K562 (cell line): ENCODE measurements around the gene PTPN18. TPM values are rescaled to one million over a fixed set of nuclear protein-coding genes. Genes with fewer than 3 reads are reported as not detected.

Experiments used
- BCL6 ChIP-seq: fragments of 250-450 bp; sonication (Bioruptor Pico); IDR thresholded peaks from 2 replicates; pipeline ENCODE4 v1.4.0; 2020
- ETV6 ChIP-seq, 3 experiments: fragments of 150-350 bp in 1 of 3; sonication (generic) in 1 of 3; formaldehyde crosslinking in 1 of 3; IDR thresholded peaks; 2 replicates each; pipeline versions ENCODE4 v1.6.1 to v1.8.0; 2014 to 2022; ENCODE audit warnings: borderline replicate concordance in 2 of 3, low read depth in 2 of 3, antibody characterized with exemption in 1 of 3, low read length in 1 of 3, mild to moderate bottlenecking in 1 of 3, missing genetic modification reagents in 1 of 3
- FOXK2 ChIP-seq, 2 experiments: fragments of 450-650 bp; IDR thresholded peaks in 1 of 2; conservative IDR thresholded peaks in 1 of 2; 2 replicates each; pipeline ENCODE4 v1.6.1; 2016; ENCODE audit warnings: low read depth in 2 of 2, mild to moderate bottlenecking in 1 of 2
- HNRNPLL ChIP-seq: fragments of 200-400 bp; formaldehyde crosslinking; IDR thresholded peaks from 2 replicates; pipeline ENCODE4 v1.6.1; 2017; ENCODE audit warnings: low read length, low read depth, mild to moderate bottlenecking; ENCODE audit not compliant: poor library complexity, severe bottlenecking
- MIER1 ChIP-seq: fragments of 450-650 bp; IDR thresholded peaks from 2 replicates; pipeline ENCODE4 v1.6.1; 2016; ENCODE audit warnings: antibody characterized with exemption, mild to moderate bottlenecking, low read depth
- NUFIP1 ChIP-seq: fragments of 450-650 bp; IDR thresholded peaks from 2 replicates; pipeline ENCODE4 v1.6.1; 2018; ENCODE audit not compliant: partially characterized antibody
- SNRNP70 ChIP-seq: fragments of 200-400 bp; formaldehyde crosslinking; optimal IDR thresholded peaks from 2 replicates; pipeline ENCODE3; 2017; ENCODE audit warnings: low read depth, low read length
- SRF ChIP-seq, 2 experiments: fragments of 250-450, 450-650 bp in 1 of 2; sonication (Bioruptor Pico) in 1 of 2; sonication (generic) in 1 of 2; formaldehyde crosslinking; IDR thresholded peaks; 2 replicates each; pipeline versions ENCODE4 v1.5.0 to v1.5.1; 2020 to 2022; ENCODE audit warnings: mild to moderate bottlenecking in 1 of 2, missing genetic modification reagents in 1 of 2
- ZKSCAN1 ChIP-seq: fragments of 150-350 bp; IDR thresholded peaks from 2 replicates; pipeline ENCODE4 v1.6.1; 2016; ENCODE audit warnings: low read depth, low read length
- ZNF165 ChIP-seq: fragments of 250-450 bp; sonication (Bioruptor Pico); IDR thresholded peaks from 2 replicates; pipeline ENCODE4 v1.4.0; 2020; ENCODE audit warnings: borderline replicate concordance
- ZNF766 ChIP-seq: fragments of 200-800 bp; sonication (Bioruptor generic); conservative IDR thresholded peaks from 2 replicates; pipeline ENCODE4 v1.6.1; 2016; ENCODE audit warnings: missing genetic modification characterization, missing compliant biosample characterization
- polyA plus RNA-seq, 8 experiments: library from polyadenylated mRNA; depleted of rRNA in 4 of 8; stranded (reverse) in 5 of 8; unstranded in 3 of 8; fragments of >200 nt; fragmentation: Nextera tagmentation in 2 of 8; fragmentation: Illumina TruSeq in 1 of 8; extraction: Ambion mirVana in 2 of 8; extraction: Trizol in 1 of 8; gene quantifications; 2 replicates each; pipeline versions ENCODE4 v1.2.1 to v1.2.3, GENCODE V29; 2011 to 2014; ENCODE audit warnings: inconsistent platforms in 1 of 8, missing spikeins in 1 of 8
- total RNA-seq, 7 experiments: library from RNA; depleted of rRNA in 6 of 7; stranded (reverse); fragments of >200 nt in 6 of 7; fragmentation: Illumina TruSeq in 2 of 7; extraction: Trizol in 2 of 7; gene quantifications; 2 replicates each; pipeline versions ENCODE4 v1.2.1 to v1.2.3, GENCODE V29; 2011 to 2021; ENCODE audit warnings: low replicate concordance in 1 of 7
- TF ChIP-seq, protein P1 (sequence below): fragments of 450-650 bp; IDR thresholded peaks from 2 replicates; pipeline ENCODE4 v1.7.0; 2016; ENCODE audit warnings: borderline replicate concordance
- TF ChIP-seq, protein P2 (sequence below), 2 experiments: fragments of 200-800 bp in 1 of 2; sonication (Bioruptor generic) in 1 of 2; sonication (generic) in 1 of 2; formaldehyde crosslinking in 1 of 2; IDR thresholded peaks in 1 of 2; conservative IDR thresholded peaks in 1 of 2; 2 replicates each; pipeline versions ENCODE4 v1.5.0 to v1.6.1; 2016 to 2020; ENCODE audit warnings: missing compliant biosample characterization in 1 of 2, missing genetic modification characterization in 1 of 2, missing genetic modification reagents in 1 of 2
- TF ChIP-seq, protein P3 (sequence below): fragments of 250-450 bp; sonication (Bioruptor Pico); IDR thresholded peaks from 2 replicates; pipeline ENCODE4 v1.5.0; 2022; ENCODE audit warnings: mild to moderate bottlenecking
- TF ChIP-seq, protein P4 (sequence below): fragments of 250-450 bp; sonication (Bioruptor Pico); IDR thresholded peaks from 2 replicates; pipeline ENCODE4 v1.8.0; 2022; ENCODE audit warnings: moderate library complexity, mild to moderate bottlenecking, inconsistent platforms
- TF ChIP-seq, protein P5 (sequence below), 3 experiments: fragments of 200-800 bp in 1 of 3; sonication (Bioruptor generic) in 1 of 3; sonication (generic) in 1 of 3; formaldehyde crosslinking in 1 of 3; IDR thresholded peaks; 2 replicates each; pipeline versions ENCODE4 v1.6.1 to v1.8.0; 2016 to 2022; ENCODE audit warnings: mild to moderate bottlenecking in 2 of 3, missing compliant biosample characterization in 2 of 3, missing genetic modification characterization in 2 of 3, missing genetic modification reagents in 1 of 3

Gene PTPN18
- total and polyA plus RNA-seq, 9 of the 15 experiments (the other 6 are each of a cell fraction or from before 2014, with no cell fraction given), result 11.6 to 90.7 (median 49.6) TPM

DNA sequence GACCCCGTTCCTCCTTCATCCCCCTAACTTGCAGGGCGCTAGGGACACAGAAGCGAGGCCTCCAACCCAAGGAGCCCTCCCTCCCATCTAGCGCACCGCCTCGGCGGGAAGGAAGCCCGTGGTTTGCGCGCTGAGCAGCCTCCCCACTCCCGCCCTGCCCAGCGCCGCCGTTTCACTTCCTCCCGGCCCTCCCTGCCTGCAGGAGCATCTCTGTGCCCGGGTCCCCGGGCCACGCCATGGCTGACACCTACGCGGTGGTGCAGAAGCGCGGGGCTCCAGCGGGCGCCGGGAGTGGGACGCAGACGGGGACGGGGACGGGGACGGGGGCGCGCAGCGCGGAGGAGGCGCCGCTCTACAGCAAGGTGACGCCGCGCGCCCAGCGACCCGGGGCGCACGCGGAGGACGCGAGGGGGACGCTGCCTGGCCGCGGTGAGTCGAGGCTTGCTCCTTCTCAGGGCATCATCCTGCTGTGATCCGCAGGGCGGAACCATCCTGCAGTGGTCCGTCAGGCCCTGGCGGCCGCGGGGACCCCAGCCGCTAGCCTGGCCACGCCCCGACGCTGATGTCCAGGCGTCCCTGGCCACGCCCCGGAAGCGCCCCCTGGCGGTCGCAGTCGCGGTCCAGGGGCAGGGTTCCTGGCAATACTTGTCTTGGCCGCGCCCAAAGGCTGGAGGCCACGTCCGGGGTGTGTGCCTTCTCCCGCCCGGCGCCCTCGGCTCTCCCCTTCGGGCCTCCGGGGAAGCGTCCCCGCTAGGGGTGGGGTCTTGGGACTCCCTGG, 16.4 kb downstream of the PTPN18 start (continued):
- TF ChIP-seq, protein P1, sequence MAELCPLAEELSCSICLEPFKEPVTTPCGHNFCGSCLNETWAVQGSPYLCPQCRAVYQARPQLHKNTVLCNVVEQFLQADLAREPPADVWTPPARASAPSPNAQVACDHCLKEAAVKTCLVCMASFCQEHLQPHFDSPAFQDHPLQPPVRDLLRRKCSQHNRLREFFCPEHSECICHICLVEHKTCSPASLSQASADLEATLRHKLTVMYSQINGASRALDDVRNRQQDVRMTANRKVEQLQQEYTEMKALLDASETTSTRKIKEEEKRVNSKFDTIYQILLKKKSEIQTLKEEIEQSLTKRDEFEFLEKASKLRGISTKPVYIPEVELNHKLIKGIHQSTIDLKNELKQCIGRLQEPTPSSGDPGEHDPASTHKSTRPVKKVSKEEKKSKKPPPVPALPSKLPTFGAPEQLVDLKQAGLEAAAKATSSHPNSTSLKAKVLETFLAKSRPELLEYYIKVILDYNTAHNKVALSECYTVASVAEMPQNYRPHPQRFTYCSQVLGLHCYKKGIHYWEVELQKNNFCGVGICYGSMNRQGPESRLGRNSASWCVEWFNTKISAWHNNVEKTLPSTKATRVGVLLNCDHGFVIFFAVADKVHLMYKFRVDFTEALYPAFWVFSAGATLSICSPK, result no peak
- TF ChIP-seq, protein P2, sequence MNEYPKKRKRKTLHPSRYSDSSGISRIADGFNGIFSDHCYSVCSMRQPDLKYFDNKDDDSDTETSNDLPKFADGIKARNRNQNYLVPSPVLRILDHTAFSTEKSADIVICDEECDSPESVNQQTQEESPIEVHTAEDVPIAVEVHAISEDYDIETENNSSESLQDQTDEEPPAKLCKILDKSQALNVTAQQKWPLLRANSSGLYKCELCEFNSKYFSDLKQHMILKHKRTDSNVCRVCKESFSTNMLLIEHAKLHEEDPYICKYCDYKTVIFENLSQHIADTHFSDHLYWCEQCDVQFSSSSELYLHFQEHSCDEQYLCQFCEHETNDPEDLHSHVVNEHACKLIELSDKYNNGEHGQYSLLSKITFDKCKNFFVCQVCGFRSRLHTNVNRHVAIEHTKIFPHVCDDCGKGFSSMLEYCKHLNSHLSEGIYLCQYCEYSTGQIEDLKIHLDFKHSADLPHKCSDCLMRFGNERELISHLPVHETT (CRISPR knock-in tag; conservative IDR thresholded peaks at IDR 0.05 in 1 of 2, IDR thresholded peaks at IDR 0.05 in 1 of 2), result peak in 1 of 2 experiments; percentile 38; a peak in 1 of 4 replicates
- peak in 1 of 2 experiments; percentile 9; a peak in 1 of 4 replicates for TF ChIP-seq SRF (CRISPR knock-in tag; IDR thresholded peaks at IDR 0.05)
- no peak for TF ChIP-seq ZNF165
- TF ChIP-seq SNRNP70, result no peak
- no peak for TF ChIP-seq NUFIP1
- TF ChIP-seq ETV6 (IDR thresholded peaks at IDR 0.05; ENCODE audit: borderline replicate concordance in 1 of 2, low read depth in 2 of 2, low read length in 1 of 2), result peak in 1 of 2 experiments; percentile 23; a peak in 1 of 4 replicates
- TF ChIP-seq ETV6 (CRISPR knock-in tag; IDR thresholded peaks at IDR 0.05; ENCODE audit: borderline replicate concordance), result no peak
- no peak for TF ChIP-seq BCL6 (CRISPR knock-in tag)
- TF ChIP-seq HNRNPLL, result no peak
- no peak for TF ChIP-seq MIER1
- TF ChIP-seq ZKSCAN1, result peak; percentile 58; the same call in 1 of the 2 replicates
- TF ChIP-seq, protein P3, sequence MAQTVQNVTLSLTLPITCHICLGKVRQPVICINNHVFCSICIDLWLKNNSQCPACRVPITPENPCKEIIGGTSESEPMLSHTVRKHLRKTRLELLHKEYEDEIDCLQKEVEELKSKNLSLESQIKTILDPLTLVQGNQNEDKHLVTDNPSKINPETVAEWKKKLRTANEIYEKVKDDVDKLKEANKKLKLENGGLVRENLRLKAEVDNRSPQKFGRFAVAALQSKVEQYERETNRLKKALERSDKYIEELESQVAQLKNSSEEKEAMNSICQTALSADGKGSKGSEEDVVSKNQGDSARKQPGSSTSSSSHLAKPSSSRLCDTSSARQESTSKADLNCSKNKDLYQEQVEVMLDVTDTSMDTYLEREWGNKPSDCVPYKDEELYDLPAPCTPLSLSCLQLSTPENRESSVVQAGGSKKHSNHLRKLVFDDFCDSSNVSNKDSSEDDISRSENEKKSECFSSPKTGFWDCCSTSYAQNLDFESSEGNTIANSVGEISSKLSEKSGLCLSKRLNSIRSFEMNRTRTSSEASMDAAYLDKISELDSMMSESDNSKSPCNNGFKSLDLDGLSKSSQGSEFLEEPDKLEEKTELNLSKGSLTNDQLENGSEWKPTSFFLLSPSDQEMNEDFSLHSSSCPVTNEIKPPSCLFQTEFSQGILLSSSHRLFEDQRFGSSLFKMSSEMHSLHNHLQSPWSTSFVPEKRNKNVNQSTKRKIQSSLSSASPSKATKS (CRISPR knock-in tag), result no peak
- TF ChIP-seq, protein P4, sequence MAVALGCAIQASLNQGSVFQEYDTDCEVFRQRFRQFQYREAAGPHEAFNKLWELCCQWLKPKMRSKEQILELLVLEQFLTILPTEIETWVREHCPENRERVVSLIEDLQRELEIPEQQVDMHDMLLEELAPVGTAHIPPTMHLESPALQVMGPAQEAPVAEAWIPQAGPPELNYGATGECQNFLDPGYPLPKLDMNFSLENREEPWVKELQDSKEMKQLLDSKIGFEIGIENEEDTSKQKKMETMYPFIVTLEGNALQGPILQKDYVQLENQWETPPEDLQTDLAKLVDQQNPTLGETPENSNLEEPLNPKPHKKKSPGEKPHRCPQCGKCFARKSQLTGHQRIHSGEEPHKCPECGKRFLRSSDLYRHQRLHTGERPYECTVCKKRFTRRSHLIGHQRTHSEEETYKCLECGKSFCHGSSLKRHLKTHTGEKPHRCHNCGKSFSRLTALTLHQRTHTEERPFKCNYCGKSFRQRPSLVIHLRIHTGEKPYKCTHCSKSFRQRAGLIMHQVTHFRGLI (CRISPR knock-in tag), result no peak
- 0 out of 4 replicates have a peak, but pooled peaks have one; percentile 28 to 42 for TF ChIP-seq FOXK2 (conservative IDR thresholded peaks at IDR 0.05 in 1 of 2, IDR thresholded peaks at IDR 0.05 in 1 of 2; ENCODE audit: low read depth in 2 of 2)
- TF ChIP-seq, protein P5, sequence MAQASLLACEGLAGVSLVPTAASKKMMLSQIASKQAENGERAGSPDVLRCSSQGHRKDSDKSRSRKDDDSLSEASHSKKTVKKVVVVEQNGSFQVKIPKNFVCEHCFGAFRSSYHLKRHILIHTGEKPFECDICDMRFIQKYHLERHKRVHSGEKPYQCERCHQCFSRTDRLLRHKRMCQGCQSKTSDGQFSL (CRISPR knock-in tag; IDR thresholded peaks at IDR 0.05), result peak; percentile 62; the same call in 1 of the 2 replicates
- TF ChIP-seq, protein P5 (tag; IDR thresholded peaks at IDR 0.05), result no peak
- TF ChIP-seq ZNF766, result peak; percentile 73
